GM10266 (cell line): Measurements from ENCODE around the gene KCNH4.

Source experiments
- DNase-seq: peaks from one replicate; pipeline ENCODE4 v3.0.0; 2012; ENCODE audit errors: extremely low spot score
- TF ChIP-seq, protein P1 (sequence below): IDR thresholded peaks from 2 replicates; pipeline ENCODE4 v1.5.1; 2012; ENCODE audit warnings: mild to moderate bottlenecking, low read depth; ENCODE audit not compliant: control insufficient read depth, insufficient read depth; ENCODE audit errors: missing control alignments

The KCNH4 gene

DNA sequence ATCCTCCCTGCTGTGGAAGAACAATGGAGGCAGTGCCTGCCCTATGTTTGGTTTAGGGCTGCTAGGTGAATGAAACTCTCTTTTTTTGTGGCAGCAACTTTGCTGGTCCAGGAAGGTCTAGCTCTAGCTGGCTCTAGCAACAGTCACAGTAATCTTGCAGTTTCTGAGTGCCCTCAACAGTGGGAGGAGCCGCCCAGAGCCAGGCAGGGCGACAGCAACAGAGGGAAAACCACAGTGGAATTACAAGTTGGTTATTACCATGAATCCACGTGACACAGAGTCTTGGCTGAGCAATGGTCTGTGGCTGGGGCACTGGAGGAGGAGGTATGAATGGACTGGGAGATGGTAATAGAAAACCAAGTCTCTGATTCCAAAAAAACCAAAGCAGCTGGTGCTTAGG lies 48.0 kb downstream of the KCNH4 start:
- TF ChIP-seq, protein P1, sequence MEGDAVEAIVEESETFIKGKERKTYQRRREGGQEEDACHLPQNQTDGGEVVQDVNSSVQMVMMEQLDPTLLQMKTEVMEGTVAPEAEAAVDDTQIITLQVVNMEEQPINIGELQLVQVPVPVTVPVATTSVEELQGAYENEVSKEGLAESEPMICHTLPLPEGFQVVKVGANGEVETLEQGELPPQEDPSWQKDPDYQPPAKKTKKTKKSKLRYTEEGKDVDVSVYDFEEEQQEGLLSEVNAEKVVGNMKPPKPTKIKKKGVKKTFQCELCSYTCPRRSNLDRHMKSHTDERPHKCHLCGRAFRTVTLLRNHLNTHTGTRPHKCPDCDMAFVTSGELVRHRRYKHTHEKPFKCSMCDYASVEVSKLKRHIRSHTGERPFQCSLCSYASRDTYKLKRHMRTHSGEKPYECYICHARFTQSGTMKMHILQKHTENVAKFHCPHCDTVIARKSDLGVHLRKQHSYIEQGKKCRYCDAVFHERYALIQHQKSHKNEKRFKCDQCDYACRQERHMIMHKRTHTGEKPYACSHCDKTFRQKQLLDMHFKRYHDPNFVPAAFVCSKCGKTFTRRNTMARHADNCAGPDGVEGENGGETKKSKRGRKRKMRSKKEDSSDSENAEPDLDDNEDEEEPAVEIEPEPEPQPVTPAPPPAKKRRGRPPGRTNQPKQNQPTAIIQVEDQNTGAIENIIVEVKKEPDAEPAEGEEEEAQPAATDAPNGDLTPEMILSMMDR = no peak
- no peak for DNase-seq

DNA sequence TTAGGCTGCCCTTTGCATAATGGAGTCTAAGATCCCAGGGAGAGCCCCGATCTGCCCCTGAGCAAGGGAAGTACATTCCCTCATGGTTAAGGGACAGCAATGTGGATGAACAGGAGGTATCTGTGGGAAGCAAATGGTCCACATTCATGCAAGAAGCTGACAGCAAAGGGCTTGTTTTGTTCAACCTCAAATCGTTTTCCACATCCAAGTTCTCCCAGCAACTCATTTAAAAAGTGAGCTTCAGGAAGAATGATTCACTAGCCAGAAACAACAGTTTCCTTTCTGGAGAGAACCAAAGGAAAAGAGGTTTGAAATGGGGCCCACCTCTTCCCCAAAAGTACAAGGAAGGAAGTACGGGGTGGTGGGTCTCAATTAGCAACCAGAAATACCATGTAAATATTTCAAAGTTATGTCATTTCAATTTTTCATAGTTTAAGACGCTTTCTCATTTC lies 48.9 kb downstream of the KCNH4 start:
- TF ChIP-seq, protein P1 = no peak
- no peak for DNase-seq

DNA sequence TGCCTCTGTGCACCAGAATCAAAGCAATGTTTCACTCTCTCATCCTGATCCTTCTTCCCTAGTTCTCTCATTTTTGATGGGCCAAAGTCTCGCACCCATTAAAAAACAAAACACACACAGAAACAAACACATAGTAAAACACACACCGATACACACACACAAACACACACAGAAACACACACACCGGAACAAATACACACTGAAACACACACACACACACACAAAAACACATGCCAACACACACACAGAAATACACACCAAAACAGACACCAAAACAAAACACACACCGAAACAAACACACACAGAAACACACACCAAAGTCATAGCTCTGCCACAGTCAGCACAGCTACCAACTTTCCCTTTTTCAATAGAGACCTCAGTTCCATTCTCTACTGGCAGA lies 49.7 kb downstream of the KCNH4 start:
- TF ChIP-seq, protein P1 = no peak

GRCh38 chr17:42130310-42130936 lies 50.5 kb downstream of the KCNH4 start:
- no peak for DNase-seq
- TF ChIP-seq, protein P1 = no peak

More for the DNA sequence above, 49.7 kb downstream of the KCNH4 start:
- no peak for DNase-seq

DNA sequence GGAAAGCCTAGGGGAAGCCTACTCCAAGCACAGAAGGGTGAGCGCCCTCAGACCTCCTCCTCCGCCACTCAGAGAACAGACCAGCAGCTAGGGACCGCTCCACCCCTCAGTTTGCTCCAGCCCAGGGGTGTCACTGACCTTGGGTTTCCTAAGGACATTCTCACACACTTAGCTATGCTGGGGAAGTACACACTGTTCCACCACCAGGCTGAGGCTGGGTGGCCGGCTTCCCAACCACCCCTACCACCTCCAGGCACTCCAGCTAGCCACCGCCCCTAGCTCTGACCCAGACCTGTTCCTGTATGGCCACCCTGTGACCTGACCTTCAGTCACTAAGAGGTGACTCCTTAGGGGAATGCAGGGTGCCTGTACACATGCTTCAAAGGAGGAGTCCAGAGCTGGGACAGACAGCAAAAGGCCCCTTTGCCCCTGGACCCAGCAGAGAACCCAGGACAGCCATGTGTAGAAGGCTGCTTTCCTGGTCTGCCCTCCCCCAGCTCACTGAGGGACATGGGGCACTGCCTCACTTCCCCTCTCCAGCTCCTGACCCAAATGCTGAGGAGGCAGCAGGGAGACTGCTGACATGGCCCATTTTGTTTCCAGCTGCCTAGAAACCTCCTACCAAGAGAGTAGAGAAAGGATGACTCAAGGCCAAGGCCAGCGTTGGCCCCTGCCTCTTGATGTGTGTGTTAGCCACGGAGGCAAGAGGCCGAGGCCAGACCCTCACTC lies 51.7 kb downstream of the KCNH4 start:
- no peak for DNase-seq
- TF ChIP-seq, protein P1 = no peak

DNA sequence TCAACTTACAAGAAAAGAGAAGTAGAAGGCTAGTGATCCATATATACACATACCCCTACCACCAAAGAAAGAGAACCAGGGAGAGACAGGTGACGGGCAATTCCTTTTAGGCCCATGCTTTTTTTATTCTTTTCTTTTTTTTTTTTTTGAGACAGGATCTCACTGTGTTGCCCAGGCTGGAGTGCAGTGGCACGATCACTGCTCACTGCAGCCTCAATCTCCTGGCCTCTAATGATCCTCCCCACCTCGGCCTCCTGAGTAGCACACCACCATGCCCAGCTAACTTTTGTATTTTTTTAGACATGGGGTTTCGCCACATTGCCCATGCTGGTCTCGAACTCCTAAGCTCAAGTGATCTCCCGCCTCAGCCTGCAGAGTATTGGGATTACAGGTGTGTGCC lies 53.5 kb downstream of the KCNH4 start:
- TF ChIP-seq, protein P1 = no peak
- DNase-seq = no peak

DNA sequence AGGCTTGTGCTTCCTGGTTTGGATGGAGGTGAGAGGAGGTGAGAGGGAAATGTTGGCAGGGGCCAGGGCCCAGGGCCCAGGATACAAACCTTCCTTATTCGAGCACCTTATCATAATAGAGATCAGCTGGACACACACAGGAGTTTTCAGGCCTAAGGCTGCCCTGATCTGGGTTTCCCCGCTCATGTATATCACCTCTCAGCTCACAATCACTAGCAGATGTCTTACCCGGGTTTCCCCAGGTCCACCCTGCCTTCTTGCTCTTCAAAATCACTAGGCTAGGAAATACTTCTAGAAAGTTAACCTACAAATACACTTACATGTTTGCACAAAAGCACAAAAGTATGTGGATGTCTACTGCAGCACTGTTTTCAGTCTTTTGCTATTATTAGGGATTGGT lies 54.1 kb downstream of the KCNH4 start:
- DNase-seq = no peak
- TF ChIP-seq, protein P1 = no peak
